HG02981 (cell line): ENCODE results near the gene MPHOSPH9.

Source experiments
- ATAC-seq: cut with Tn5 transposase; IDR thresholded peaks from one replicate; pipeline ENCODE4 v1.9.1; 2021; ENCODE audit warnings: mild to moderate bottlenecking, moderate library complexity; ENCODE audit not compliant: unreplicated experiment

MPHOSPH9 gene

DNA sequence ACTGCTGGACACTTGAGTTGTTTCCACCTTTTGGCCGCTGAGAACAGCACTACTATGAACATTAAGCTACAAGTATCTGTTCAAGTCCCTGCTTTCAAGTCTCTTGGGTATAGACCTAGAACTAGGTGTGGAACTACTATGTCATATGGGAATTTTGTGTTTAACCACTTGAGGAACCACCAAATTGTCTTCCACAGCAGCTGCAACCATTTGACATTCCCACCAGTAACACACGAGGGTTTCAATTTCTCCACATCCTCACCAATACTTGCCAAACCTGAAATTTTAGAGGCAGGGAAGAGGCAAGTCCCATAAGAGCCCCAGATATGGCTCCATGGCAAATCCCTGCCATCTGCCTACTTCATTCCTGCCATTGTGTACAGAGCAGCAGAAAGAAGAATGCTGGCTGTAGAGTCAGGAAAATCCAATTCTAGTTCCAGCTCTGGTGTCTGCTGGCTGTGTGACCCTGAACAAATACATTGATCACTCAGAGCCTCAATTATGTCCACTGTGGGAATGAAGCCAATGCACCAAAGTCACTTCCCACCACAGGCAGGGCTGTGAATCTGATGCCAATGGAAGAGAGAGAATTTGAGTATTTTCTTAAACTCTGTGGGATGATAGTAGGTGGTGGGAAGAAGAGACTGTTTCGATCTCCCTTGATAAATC lies 99.9 kb downstream of the MPHOSPH9 start:
- no peak for ATAC-seq

DNA sequence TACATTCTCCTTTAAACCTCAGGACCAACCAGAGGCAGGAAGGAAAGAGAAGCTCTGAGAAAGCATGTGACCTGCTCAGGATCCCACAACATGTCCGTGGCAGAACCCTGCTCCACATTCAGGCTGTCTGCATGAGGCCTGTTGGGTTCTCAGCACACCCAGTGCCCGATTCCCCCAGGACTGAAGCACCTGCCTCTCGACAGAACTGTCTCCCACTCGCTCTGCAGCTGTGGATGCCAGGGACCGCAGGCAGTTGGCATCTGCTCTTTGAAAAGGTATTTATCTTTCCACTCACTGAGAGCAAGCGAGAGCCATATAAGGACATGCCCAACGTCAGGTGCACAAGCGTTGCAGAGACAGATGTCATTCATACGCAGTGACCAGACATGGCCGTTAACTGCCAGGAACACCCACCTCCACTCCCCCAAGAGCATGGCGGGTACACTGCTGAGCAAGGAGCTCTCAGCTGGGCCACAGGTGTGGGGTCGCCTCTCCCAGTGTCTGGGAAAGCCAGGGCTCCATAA lies 101.0 kb downstream of the MPHOSPH9 start:
- ATAC-seq, result no peak

DNA sequence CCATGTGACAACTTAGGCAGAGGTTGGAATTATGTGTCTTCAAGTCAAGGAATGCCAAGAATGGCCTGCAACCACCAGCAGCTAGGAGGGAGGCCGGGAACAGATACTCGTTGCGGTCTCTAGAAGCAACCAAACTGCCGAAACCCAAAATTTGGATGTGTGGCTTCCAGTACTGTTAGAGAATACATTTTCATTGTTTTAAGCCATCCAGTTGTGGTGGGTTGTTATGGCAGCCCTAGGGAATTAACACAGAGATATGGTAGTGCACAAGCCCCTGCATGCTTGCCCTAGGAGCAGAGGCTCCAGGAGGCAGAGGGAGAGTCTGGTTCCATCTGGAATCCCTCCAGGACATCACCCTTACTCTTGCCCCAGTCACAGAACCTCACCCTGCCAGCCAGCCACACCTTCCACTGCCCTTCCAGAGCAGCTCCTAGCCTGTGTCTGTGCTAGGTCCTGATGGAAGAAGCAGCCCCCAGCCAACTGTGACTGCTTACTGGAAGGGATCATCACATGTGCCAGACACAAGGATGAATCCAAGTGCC lies 101.6 kb downstream of the MPHOSPH9 start:
- ATAC-seq, result no peak

DNA sequence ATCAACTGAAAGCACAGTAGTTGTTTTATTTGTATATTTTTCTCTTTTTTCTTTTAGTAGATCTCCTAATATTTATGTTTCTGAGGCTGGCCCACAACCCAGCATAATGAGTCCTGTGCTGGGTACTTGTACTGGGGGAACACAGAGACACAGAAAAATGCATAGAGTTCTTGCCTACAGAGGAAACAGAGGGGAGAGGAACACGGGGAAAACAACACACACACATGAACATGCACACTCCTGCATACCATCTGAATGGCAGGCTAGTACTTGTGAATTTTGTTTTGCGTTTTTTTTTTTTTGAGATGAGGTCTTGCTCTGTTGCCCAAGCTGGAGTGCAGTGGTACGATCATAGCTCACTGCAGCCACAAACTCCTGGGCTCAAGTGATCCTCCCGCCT lies 103.3 kb downstream of the MPHOSPH9 start:
- ATAC-seq, result no peak

DNA sequence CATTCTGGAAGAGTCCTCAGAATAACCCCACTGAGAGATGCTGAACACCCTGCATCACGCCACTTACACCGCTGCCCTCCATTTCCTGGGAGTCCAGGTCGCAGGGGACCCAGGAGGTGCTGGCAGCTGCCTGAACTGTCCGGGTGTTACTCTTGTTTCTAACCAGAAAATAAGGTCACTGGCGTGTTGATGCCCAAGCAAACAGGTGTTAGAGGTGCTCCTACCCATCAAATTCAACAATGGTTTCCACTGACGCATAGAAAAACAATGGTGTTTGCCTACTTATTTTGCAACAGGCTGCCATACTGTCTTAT lies 105.8 kb downstream of the MPHOSPH9 start:
- no peak for ATAC-seq

DNA sequence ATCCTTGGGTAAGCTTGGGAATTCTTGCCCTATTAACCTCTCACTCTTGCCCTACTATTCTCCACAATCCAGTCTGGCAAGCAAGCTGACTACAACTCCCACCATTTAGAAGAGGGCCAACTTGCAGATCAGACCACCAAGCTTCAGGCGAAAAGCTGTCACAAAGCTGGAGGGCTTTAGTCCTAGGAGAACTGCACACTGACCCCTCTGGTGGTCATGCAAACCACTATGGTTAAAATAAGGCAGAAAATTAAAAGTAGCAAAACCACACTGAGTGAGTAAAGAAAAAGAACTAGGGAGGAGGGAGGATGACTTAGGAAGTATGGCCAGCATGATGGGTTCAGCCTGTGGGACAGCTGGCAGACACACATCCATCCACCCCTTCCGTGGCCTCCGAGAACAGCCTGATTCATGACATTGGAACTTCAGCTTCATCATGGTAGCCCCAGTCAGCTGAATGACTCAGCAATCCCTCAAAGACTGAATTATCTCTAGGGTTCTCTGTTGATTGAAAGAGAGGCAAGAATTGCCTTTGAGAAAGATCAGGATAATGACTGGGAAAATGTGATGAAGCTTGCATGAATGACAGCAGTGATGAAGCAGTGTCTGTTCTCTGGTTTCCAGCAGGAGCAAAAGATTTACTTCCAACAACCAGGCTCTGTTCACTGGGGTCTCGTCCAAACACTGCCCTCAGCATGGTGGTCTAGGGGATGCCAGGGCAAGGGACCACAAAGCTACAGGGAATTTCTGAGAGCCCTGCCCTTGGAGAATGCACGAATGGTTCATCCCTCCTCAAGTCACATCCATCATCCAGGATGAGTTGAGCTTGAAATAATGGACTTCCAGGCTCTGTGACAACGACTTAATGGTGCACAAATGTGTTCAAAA lies 106.4 kb downstream of the MPHOSPH9 start:
- no peak for ATAC-seq

DNA sequence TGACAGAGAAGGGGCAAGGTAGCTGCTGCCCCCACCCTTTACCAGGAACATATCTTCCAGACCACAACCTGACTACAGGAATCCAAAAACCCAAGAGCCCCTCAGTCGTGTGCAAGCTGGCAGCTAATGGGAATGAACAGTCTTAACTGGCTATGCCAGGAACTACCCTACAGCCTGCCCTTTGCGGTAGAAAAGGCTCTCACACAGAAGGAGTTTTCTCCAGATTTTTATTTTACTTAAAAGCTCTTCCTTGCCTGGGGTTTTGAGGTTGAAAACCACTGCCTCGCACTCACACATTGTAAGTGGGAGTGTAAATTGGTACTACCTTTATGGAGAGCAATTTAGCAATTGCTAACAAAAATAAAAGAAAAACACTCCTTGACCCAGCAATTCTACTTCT lies 110.3 kb downstream of the MPHOSPH9 start:
- ATAC-seq, result no peak

DNA sequence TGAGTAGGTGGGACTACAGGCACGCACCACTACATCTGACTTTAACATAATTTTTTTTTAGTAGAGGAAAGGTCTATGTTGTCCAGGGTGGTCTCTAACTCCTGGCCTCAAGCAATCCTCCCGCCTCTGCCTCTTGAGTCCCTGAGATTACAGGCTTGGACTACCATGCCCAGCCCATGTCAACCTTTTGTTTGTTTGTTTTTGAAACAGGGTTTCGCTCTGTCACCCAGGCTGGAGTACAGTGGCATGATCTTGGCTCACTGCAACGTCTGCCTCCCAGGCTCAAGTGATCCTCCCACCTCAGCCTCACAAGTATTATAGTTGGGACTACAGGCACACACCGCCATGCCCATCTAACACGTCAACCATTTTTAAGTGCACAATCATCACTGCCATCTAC lies 111.3 kb downstream of the MPHOSPH9 start:
- ATAC-seq, result no peak

DNA sequence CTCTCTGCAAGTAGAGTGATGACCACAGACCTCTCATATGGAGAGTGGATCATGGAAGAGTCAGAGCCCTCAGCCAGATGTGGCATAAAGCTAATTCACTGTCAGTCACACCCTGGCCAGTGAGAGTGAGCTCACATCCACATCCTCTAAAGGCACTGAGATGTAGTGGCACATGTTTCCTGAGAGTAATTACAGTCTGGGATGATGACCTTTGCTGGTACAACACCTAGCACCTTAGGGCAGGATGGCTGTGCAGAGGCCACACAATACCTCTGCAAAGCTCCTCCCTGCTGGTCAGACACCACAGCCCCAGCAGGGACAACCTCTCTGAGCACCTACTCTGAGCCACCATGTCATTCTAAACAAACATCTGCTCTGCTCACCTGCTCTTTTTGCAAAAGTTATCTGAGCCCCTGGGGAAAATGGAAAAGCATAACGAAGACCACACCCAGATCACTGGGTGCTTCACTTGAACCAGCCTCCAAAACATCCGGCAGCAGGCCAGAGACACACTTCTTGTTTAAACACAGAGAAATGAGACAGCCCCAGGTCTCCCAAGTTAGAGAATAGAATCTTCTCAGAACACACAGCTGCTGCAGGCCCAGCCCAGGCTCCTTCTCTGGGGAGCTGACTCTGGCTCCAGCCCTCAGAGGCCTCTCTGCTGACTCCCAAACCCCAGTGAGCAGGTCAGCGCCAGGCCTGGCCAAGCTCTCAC lies 112.3 kb downstream of the MPHOSPH9 start:
- ATAC-seq, result no peak

DNA sequence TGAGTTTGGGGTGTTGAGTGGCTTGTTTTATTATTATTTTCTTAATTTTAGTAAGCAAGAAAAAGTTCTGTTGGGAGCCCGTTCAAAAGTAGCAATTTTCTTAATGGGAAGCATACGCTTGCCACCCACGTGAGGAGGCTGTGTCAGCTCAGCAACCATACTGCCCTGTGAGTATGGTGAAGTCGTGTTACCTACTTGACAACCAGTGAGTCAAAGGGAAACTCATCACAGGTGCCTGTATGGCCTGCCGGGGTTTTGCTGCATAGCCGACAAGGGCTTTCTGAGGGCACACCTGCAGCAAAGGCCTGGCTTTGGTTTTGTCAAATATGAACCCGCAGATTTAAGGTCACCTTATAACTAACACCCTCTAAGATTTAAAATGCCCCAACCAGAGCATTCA lies 113.1 kb downstream of the MPHOSPH9 start:
- peak; percentile 74 for ATAC-seq

DNA sequence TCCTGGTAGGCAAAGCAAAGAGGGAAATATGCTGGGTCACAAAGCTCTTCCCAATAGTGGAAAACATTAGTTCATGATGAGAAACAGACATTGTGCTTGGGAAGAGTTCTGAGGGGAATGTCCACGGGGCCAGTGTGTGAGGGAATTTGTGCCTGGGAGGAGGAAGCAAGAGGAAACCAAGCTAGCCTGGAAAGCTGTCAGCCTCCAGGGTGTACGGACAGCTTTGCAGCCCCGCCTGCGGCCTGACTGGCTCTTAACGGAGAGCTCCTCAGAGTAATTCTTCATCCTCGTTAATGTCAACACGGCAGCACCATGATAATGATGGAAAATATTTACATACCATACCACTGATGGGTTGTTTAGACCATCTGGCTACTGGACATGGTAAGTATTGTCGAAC lies 114.4 kb downstream of the MPHOSPH9 start:
- ATAC-seq, result no peak

DNA sequence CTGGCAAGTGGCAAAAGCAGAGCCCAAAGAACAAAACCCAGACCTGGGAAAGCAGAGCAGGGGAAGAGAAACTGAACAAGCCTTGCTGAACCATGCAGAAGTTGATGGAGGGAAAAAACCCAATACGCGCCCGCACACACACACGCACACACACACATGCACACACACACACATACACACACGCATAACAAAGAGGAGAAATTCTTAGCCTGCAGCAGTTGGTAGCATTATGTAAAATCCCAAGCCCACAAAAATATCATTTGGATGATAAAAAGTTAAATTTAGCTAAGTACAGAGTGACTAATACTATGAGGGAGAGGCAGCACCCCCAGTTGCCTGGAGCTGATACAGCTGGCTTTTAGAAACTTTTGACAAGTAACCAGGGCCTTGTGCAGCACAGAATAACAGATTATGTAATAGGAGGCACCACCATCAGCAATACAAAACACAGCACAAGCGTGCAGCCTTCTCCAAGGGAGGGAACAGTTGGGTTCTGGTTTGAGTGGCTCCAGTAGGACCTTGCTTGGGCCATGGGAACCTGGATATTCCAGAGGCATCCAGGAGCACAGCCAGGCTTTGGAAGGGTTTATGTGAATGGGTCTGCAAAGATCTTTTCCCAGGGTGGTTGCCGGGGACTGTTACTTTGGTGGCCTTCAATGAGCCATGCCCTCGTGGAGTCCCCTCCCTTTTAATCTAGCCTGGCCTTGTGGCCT lies 117.4 kb downstream of the MPHOSPH9 start:
- no peak for ATAC-seq

DNA sequence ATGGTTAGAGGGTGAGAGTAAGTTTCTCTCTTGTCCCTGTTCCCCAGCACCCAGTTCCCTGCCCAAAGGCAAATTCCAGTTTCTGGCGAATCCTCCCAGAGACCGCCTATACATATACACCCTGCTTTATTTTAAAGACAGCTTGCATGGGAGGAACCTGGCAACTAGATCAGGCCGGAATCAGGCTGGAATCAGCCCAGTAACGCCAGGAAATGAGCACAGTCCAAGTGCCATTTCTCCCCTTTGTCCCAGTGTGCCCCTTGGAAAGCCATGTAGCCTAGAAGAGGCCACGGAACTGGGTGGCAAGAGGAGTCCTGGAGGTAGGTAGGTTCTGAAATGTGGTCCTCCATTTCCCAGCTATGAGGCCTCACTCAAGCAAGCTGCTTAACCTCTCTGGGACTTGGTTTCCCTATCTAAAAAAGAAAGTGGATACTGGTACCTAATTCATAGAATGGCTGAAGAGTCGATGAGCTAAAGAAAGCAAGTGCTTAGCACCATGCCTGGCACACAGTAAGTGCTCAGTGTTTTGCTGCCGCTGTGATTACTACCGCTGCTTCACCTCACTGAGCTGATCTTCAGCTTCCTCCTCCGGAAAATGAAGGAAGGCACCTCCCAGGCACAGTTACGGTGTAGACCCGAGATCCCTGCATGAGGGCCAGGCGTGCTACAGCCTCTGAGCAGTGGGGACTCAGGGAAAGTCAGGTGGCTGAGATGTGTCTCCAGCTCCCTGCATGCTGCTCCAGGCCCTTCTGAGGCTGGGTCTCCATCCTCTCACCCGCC lies 118.4 kb downstream of the MPHOSPH9 start:
- ATAC-seq, result no peak

DNA sequence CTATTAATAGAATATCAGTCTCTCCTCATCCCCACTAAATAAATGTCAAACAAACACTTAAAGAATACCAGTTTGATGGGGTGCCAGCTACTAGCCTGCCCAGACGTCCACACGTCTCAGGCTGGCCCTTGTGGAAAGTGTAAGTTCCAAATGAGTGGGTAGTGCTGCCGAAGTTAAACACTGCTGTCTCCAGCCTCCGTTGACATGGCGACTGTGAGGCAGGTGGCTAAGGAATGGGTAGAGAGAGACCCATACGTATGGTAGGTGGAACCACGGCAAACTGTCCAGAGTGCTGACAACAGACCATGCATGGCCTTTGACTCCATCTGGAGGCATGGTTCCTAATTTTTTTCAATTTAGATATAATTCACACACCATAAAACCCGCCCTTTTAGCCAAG lies 119.9 kb downstream of the MPHOSPH9 start:
- ATAC-seq, result no peak

DNA sequence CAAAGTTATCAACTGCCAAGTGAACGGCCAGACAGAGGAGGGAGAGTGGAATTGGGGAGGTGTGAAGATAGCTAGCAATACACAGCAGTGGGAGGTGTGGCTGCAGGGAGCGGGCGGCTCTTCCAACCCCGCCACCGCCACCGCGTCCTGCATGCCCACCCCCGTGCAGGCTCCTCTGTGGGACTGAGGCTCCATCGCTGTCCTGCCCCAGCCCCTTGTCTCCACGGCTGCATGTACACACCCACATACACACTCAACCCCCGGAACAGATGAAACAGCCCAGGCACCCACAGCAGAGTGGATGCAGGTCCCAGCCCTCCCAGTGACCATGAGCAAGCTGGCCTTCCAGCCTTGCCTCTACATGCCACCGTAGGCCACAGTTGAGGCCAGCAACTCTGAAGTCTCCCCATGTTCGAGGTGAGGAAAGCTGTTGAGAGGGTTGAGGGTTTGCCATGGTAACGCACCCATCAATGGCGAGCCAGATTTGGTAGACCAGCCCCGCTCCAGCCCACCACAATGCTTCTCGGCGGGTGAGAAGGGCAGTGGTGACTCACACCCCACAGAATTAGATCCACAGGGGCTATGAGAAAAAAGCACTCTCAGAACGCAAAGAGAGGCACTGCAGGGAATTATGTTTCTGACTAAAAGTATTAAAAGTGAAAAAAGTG lies 121.3 kb downstream of the MPHOSPH9 start:
- no peak for ATAC-seq

DNA sequence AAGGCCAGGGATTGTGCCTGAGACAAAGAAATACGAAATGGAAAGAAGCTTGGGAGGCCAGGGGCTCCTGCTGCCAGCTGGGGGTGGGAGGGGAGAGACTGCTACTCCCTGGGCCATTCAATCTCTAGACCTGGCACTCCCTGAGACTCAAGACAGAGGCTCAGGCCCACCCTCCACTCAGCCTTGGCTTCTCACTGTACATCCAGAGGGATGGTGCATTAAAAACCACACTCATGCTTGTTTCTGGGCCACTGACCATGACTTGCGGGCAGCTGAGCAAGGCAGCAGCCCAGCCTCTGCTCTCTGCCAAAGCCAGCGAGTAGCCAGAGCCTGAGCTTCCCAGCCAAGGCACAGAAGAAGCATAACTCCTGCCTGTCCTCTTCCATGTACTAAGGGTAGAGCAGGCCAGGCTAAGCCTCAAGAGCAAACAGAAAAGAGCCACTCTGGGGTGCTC lies 123.6 kb downstream of the MPHOSPH9 start:
- no peak for ATAC-seq

DNA sequence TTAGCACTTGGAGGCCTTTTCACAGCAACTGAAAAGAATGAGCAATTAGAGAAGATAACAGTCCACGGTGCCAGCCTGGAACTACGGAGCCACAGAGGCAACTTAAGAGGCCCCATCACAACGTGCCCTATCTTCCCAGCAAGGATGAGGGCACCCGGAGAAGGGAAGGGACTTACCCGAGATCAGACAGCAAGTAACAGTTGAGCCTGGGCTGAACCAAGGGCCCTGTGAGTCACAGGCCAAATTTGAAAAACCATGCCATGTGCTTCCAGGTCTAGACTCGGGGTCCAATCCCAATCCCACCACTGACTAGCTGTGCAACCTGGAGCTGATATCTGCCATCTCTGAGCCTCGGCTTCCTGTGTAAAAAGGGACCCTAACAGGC lies 124.3 kb downstream of the MPHOSPH9 start:
- ATAC-seq, result no peak

DNA sequence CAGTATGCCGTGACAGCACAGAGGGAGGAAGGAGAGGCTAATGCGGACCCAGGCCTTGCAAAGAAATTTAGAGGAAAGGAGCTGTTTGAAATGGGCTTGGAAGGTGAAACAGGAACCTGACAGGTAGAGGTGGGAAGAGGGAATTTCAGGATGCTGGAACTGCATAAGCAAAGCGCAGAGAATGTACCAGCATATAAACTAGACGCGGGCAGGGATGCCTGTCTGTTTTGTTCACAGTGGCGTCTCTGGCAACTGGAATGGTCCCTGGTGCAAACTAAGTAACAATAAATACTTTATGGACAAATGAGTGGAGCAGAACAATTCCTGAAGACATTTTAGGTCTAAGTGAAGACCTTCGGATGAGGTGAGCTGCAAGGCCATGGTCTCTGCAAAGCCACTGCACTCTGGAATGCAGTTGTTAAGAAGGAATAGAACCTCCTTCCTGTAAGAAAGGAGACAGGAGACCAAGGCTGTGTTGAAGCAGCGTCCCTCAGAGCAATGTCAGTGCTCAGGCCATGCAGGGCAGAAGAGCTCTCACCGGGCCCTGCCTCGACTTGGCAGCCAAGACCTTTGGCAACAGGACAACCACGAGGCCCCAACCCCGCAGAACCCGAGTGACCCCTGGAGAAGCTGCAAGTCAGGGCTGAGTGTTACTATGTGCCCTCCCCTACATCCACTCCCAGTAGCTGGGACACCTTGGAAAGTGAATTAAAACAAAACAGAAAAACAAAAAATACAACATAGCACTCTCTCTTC lies 124.8 kb downstream of the MPHOSPH9 start:
- ATAC-seq, result no peak
